HL-60/S4 treated with phorbol 12-myristate 13-acetate at 8.2 ng/mL for 4 days and 3 days (cell line): ENCODE data around the gene CRELD1.

Source experiments
- in situ Hi-C: fragments of 300-500 bp; cut with MboI; formaldehyde crosslinking; loops from 2 replicates; pipeline ENCODE4 v1.15.0; 2022; ENCODE audit warnings: low sequenced_read_pairs

Gene CRELD1

DNA sequence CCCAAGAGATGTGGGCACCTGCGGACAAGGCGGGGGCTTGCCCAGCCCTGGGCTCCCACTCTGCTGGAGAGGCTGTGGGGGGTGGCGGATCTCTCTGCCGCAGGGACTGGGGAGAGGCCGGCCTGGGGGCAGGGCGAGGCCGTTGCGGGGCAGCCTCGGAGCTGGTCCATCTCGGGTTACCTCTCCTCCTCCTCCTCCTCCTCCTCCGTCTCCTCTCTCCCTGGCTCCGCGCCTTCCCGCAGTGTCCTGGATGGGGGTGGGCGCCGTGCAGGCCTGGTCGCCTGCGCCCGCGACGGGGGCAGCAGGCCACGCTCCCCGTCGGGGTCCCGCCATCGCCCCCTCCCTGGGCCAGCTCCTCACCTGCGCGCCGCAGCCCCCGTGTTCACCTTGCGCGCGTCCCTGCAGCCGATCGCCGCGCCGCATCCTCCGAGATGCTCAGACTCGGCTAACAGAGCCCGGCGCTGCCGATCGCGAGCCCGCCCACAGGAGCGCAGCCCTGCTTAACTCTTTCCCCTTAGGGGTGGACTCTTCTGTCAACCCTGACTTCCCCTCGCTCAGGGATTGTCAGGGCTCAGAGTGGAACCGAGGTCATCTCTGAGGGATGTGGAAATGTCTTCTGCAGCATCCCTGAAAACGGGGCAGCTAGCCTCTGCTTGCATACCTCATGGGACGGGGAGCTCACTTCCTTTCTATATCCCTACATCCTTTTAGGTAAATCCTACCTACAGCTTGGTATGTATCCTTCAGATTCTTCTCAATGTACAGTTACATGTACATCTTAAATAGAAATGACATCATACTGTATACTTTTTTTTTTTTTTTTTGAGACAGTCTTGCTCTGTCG, 18.6 kb downstream of the CRELD1 start, which contains the start of gene PRRT3:
Gene PRRT3, minus strand, starts transcription at position 447 of the 844 bp plus-strand sequence. CDS start 2,293 bp downstream, outside the sequence.
- in situ Hi-C loops: no loop called here

DNA sequence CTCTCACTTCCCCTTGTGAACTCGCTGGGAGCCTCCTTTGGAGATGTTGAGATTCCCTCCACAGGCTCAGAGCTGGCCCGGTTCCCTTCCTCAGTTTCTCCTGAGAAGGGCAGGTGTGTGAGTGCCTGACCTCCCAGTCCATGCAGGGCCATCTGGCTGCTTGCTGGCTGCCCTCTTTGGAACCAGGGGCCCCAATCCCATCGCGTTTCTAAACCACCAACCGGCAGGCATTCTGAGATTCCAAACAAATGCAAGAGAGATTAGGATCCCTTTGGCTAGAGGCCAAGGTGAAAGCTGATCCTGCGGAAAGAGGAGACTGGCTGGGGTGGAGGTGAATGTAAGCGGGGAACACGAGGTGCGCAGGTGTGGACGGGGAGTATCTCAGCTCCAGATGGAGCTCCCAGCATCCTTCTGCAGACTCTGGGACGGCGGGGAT, 21.5 kb downstream of the CRELD1 start:
- in situ Hi-C loops: no loop called here

GRCh38 chr3:9955611-9956352, 22.1 kb downstream of the CRELD1 start:
- in situ Hi-C loops: no loop called here

DNA sequence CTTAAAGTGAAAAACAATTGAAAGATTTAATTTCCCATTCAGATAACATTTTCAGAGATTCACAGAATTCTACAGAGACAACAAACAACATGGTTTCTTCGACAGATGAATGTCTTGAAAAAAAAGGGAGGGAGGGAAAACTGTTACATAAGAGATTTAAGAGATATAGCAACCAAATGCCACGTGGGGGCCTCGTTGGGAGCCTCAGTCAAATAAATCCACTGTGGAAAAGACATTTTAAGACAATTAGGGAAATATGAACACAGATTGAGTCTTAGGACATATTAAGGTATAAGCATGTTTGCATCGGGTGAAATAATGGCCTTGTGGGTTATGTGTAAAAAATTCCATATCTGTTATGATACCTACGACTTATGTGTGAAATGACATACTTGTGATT, 23.6 kb downstream of the CRELD1 start:
- in situ Hi-C loops: no loop called here

DNA sequence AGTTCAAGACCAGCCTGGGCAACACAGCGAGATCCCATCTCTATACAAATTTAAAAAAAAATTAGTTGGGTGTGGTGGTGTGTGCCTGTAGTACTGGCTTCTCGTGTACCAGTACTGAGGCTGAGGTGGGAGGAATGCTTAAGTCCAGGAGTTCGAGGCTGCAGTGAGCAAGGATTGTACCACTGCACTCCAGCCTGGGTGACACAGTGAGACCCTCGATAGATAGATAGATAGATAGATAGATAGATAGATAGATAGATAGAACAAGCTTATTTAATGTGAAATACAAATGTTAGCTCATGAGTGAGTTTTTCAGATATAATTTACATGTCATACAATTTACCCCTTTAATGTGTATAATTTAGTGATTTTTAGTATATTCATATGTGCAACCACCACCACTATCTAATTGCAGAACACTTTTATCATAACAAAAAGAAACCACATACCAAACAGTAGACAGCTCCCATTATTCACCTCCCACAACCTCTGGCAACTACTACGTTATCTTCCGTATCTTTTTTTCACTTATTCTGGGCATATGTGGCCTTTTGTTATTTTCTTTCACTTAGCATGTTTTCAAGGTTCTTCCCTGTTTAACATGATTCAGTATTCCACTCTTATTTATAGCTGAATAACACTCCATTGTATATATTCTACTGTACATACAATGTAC, 31.7 kb downstream of the CRELD1 start:
- in situ Hi-C loops: no loop called here

GRCh38 chr3:9966841-9967240, 33.2 kb downstream of the CRELD1 start:
- in situ Hi-C loops: no loop called here

DNA sequence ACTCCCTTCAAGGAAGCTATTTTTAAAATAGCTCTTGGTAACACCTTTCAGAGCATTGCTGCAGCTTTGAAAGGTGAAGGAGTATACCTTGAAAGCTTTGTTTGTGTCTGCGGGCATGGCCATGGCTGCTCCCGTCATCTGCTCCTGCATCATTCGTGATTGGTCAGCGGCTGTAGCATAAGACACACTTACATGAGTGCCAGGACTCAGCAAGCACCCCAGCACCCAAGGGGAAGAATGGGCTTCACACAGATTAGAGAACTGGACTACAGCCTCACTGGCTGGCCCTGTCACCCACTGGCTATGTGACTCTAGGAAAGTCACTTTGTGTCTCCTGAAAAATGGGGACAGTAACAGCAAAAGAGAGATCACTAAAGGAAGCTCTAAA, 36.0 kb downstream of the CRELD1 start:
- in situ Hi-C loops: no loop called here

DNA sequence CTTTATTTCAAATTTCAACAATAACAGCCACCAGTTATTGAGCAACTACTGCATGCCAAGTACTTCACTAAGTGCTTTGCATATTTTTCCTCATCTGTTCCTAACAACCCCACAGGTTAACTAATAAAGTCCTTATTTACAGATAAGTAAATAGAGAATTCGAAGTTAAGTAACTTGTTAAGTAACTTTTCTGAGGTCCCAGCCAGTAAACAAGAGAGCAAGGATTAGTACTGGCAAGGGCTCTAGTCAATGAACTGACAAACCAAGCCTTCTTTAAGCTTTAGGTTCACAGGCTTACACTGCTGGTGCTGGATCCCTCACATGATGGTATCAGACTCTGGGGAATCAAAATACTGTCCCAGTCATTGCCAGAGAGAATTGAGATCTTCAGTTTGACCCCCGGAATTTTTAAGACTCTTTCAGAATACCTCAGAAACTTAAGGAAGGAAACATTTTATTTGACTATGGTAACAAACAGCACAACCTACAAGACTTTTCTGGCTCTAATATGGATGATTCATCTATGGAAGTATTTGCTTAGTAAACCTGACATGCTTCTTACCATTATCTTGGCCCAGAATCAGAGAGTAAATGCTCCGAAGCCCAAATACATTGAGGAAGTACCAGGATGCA, 36.5 kb downstream of the CRELD1 start:
- in situ Hi-C loops: no loop called here

- in situ Hi-C loops: no loop called here
Observed at GRCh38 chr3:9976721-9977709, 43.4 kb downstream of the CRELD1 start.

- in situ Hi-C loops: no loop called here
Observed at GRCh38 chr3:9978710-9979305, 45.2 kb downstream of the CRELD1 start.

- in situ Hi-C loops: no loop called here
Observed at GRCh38 chr3:9980251-9980650, 46.6 kb downstream of the CRELD1 start.

GRCh38 chr3:9986230-9986725, 52.6 kb downstream of the CRELD1 start:
- in situ Hi-C loops: no loop called here

- in situ Hi-C loops: no loop called here
Observed at GRCh38 chr3:9994086-9994844, 60.6 kb downstream of the CRELD1 start.
